Tibial artery (tissue), 4 donors: ENCODE measurements around the gene CCDC102B.
A peak's percentile ranks its signal among the peaks of the same experiment; 100 is the strongest.
"Not testable (repeated sequence)": the region's sequence is repeated elsewhere in the genome, so short reads cannot be mapped to it uniquely, and the experiment has no call there.

Experiments used
- DNase-seq, 2 donors: peaks; one replicate each; pipeline ENCODE4 v3.0.0-alpha.2; 2019
- H3K27ac ChIP-seq, 2 donors: fragments of 200-600 bp; sonication (generic) in 1 of 2; 1 replicate in 1 of 2; 2 replicates in 1 of 2; pipeline ENCODE4 v1.5.1; 2018 to 2019; ENCODE audit warnings: mild to moderate bottlenecking in 1 of 2
- H3K27me3 ChIP-seq, 2 donors: fragments of 200-600 bp; sonication (generic) in 1 of 2; one replicate each; pipeline versions ENCODE4 v1.5.1 to v1.6.0; 2016 to 2019
- H3K36me3 ChIP-seq, 3 donors: fragments of 200-600 bp; sonication (generic) in 2 of 3; one replicate each; pipeline ENCODE4 v1.5.1; 2016 to 2019; ENCODE audit warnings: mild to moderate bottlenecking in 2 of 3
- H3K4me1 ChIP-seq, 4 donors: fragments of 200-600 bp; sonication (generic) in 2 of 4; 1 replicate in 3 of 4; 2 replicates in 1 of 4; pipeline ENCODE4 v1.5.1; 2016 to 2019
- H3K4me3 ChIP-seq, 2 donors: fragments of 200-600 bp; sonication (generic) in 1 of 2; 1 replicate in 1 of 2; 2 replicates in 1 of 2; pipeline ENCODE4 v1.5.1; 2018 to 2019; ENCODE audit warnings: mild to moderate bottlenecking in 2 of 2
- H3K9me3 ChIP-seq, 3 donors: fragments of 200-600 bp; sonication (generic) in 1 of 3; one replicate each; pipeline ENCODE4 v1.5.1; 2016 to 2019
- intact Hi-C: fragments of 100-400 bp; cut with DNase I; formaldehyde crosslinking; loops from one replicate; pipeline ENCODE4 v1.15.0; 2023; ENCODE audit warnings: low total_unique reads
- TF ChIP-seq, protein P1 (sequence below), 2 experiments: fragments of 200-600 bp in 1 of 2; fragments of 450-650 bp in 1 of 2; IDR thresholded peaks; one replicate each; pipeline ENCODE4 v1.5.1; 2017 to 2019; ENCODE audit warnings: antibody characterized with exemption in 2 of 2, mild to moderate bottlenecking in 1 of 2, moderate library complexity in 1 of 2

The CCDC102B gene

DNA sequence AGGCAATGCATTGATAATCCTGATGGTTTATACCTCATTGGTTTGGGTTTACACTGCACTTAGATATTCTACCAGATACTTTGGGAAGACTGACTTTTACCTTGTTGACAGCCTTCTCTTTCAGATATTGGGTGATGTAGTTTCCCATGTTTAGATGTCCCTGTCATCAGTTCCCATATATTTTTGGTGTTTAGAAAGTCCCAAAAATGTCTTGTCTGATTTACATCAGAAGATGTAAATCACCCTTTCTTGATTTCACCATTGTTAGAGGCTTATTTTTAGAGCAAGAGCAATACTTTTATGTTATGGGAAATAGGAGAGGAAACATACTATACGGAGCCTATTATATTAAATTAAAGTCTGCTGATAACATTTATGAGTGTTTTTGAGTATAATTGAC lies 14.4 kb upstream of the CCDC102B start:
- H3K27me3 ChIP-seq: no peaks in the 10 kb centered on the region
- no peaks in the 10 kb centered on the region for H3K9me3 ChIP-seq
- H3K4me3 ChIP-seq: no peak overlapping the region
- intact Hi-C loops: no loop called here
- TF ChIP-seq, protein P1, sequence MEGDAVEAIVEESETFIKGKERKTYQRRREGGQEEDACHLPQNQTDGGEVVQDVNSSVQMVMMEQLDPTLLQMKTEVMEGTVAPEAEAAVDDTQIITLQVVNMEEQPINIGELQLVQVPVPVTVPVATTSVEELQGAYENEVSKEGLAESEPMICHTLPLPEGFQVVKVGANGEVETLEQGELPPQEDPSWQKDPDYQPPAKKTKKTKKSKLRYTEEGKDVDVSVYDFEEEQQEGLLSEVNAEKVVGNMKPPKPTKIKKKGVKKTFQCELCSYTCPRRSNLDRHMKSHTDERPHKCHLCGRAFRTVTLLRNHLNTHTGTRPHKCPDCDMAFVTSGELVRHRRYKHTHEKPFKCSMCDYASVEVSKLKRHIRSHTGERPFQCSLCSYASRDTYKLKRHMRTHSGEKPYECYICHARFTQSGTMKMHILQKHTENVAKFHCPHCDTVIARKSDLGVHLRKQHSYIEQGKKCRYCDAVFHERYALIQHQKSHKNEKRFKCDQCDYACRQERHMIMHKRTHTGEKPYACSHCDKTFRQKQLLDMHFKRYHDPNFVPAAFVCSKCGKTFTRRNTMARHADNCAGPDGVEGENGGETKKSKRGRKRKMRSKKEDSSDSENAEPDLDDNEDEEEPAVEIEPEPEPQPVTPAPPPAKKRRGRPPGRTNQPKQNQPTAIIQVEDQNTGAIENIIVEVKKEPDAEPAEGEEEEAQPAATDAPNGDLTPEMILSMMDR (IDR thresholded peaks at IDR 0.05): no peak
- DNase-seq: no peak
- H3K4me1 ChIP-seq: no peaks in the 10 kb centered on the region
- no peaks in the 10 kb centered on the region for H3K36me3 ChIP-seq
- no peak overlapping the region for H3K27ac ChIP-seq

DNA sequence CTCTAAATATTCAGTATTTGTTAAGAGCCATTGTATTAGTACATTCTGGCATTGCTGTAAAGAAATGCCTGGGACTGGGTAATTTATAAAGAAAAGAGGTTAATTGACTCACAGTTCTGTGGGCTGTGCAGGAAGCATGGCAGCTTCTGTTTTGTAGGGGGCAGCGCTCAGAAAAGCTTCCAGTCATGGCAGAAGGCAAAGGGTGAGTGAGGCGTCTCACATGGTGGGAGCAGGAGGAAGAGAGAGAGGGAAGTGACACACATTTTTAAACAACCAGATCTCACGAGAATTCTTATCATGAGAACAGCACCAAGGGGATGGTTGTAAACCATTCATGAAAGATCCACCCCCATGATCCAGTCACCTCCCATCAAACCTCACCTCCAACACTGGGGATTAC lies 13.8 kb upstream of the CCDC102B start:
- no peak for DNase-seq
- Histone ChIP-seq H3K36me3 (no peaks in the 10 kb centered on the region), H3K9me3 (no peaks in the 10 kb centered on the region), H3K4me1 (no peaks in the 10 kb centered on the region), H3K27me3 (no peaks in the 10 kb centered on the region), H3K27ac (no peak overlapping the region), H3K4me3 (no peak overlapping the region)
- intact Hi-C loops: no loop called here
- TF ChIP-seq, protein P1 (IDR thresholded peaks at IDR 0.05): no peak

DNA sequence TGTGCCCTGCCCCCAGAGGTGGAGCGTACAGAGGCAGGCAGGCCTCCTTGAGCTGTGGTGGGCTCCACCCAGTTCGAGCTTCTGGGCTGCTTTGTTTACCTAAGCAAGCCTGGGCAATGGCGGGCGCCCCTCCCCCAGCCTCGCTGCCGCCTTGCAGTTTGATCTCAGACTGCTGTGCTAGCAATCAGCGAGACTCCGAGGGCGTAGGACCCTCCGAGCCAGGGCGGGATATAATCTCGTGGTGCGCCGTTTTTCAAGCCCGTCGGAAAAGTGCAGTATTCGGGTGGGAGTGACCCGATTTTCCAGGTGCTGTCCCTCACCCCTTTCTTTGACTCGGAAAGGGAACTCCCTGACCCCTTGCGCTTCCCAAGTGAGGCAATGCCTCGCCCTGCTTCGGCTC lies 7.6 kb upstream of the CCDC102B start:
- H3K36me3 ChIP-seq, DNase-seq, H3K27me3 ChIP-seq, H3K9me3 ChIP-seq, H3K4me3 ChIP-seq, H3K4me1 ChIP-seq, intact Hi-C loops, H3K27ac ChIP-seq: not testable (repeated sequence)

DNA sequence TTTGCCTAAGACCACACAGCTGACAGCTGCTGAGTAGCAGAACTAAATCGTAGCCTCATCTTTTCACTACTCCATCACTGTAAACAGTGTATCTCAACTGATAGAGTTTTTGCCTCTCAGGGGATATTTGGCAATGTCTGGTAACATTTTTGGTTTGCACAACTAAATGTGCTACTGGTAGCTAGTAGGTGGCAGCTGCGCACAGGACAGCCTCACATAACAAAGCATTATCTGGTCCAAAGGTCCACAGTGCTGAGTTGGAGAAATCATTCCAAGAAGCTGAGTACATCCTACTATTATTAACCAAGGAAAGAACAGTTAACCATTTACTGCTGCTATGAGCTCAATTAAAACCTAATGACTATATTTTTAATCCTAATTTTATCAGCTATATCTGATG lies 6.1 kb upstream of the CCDC102B start:
- no peak overlapping the region for H3K4me3 ChIP-seq
- no peaks in the 10 kb centered on the region for H3K36me3 ChIP-seq
- DNase-seq: no peak
- H3K4me1 ChIP-seq: peaks cover 0 to 2% (median 0%) of the 10 kb centered on the region in 4 donors
- no peaks in the 10 kb centered on the region for H3K27me3 ChIP-seq
- H3K9me3 ChIP-seq: no peaks in the 10 kb centered on the region
- TF ChIP-seq, protein P1 (IDR thresholded peaks at IDR 0.05): no peak
- intact Hi-C loops: no loop called here
- H3K27ac ChIP-seq: no peak overlapping the region

DNA sequence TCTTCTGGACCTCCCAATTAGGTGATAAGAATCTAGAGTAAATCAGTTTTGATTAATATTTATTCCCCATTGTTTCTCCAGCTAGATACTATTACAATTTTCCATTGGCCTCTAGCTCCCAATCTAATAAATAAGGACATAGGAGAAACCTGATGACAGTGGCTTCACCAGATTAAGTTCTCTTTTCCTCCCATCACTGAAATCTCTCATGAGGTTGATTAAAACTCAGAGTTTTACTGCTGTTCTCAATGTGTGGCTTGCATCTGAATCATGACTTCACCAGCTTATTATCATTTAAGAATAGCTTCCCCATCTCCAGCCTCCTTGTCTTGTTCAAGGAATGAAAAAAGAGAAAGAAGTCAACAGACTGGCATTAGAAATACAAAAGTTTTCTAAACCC lies 3.9 kb upstream of the CCDC102B start:
- H3K27me3 ChIP-seq: no peaks in the 10 kb centered on the region
- H3K27ac ChIP-seq: no peak overlapping the region
- no peak for DNase-seq
- no peaks in the 10 kb centered on the region for H3K9me3 ChIP-seq
- peaks cover 0 to 18% (median 11%) of the 10 kb centered on the region in 4 donors for H3K4me1 ChIP-seq
- H3K4me3 ChIP-seq: no peak overlapping the region
- TF ChIP-seq, protein P1 (IDR thresholded peaks at IDR 0.05): no peak
- no peaks in the 10 kb centered on the region for H3K36me3 ChIP-seq
- intact Hi-C loops: no loop called here

DNA sequence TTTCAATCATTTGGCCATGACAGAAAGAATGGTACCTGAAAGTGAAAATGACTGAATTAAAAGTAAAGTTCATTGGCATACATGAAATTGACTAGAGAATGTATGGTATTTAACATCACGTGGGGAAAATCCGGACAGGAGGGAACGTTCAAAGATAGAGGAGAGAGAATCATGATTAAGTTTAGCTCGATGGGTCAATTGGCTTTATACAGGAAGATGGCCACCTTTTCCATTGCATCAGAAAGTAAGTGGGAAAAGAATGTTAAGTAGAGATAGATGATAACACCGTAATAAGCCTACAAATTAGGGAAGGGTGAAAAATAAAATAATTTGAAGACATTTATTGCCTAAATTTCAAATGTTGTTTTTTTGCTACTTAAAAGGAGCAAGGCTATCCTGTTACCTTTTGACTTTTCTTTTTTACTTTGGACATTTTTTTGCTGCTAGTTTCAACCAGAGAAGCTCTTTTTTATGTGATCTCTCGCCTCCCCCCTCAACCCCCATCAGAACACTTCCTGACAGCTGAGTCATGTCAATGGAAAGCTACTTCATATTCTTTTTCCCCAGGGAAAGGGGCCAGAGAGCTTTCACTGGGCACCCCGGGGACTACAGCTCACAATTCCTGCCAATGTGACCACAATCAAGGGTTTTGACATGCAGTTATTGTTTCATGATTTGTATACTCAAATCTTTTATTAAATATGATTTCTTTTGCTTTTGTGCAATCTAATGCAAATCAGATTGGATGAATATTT lies 767 bp upstream of the CCDC102B start:
- TF ChIP-seq, protein P1 (IDR thresholded peaks at IDR 0.05): no peak
- H3K27me3 ChIP-seq: no peaks in the 10 kb centered on the region
- no peak for DNase-seq
- H3K27ac ChIP-seq: peak overlapping the region in 1 of 2 donors; percentile 13
- no peaks in the 10 kb centered on the region for H3K36me3 ChIP-seq
- intact Hi-C loops: no loop called here
- H3K4me3 ChIP-seq: no peak overlapping the region
- no peaks in the 10 kb centered on the region for H3K9me3 ChIP-seq
- H3K4me1 ChIP-seq: peaks cover 0 to 18% (median 11%) of the 10 kb centered on the region in 4 donors
